PFSK-1 (cell line): ENCODE data around the gene PI4K2B.

ENCODE experiments used
- POLR2AphosphoS5 ChIP-seq: IDR thresholded peaks from 2 replicates; pipeline ENCODE4 v1.6.1; 2012; ENCODE audit warnings: low read depth, mild to moderate bottlenecking, control low read depth, low read length, moderate library complexity
- SIN3A ChIP-seq: IDR thresholded peaks from 2 replicates; pipeline ENCODE4 v1.6.1; 2012; ENCODE audit warnings: mild to moderate bottlenecking, low read length, moderate library complexity, borderline replicate concordance; ENCODE audit not compliant: insufficient read depth
- TF ChIP-seq, protein P1 (sequence below), 2 experiments: IDR thresholded peaks; 2 replicates each; pipeline versions ENCODE4 v1.6.1 to v1.8.0; 2011 to 2012; ENCODE audit warnings: low read depth in 2 of 2, low read length in 2 of 2, control low read depth in 1 of 2, inconsistent platforms in 1 of 2, mild to moderate bottlenecking in 1 of 2, moderate library complexity in 1 of 2; ENCODE audit not compliant: insufficient read depth in 1 of 2

DNA sequence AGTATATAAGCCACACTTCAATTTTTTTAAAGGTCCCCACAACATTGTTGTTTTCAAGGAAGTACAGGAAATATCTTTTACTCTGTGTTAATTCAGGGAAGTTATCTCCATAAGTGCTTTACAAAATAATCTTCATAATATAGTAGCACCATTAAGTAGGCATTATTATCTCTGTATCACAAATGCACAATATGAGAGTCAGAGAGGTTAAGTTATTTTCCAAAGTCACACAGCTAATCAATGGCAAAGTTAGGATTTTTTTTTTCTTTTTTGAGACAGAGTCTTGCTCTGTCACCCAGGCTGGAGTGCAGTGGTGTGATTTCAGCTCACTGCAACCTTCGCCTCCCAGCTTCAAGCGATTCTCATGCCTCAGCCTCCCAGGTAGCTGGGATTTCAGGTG lies 35.1 kb upstream of the PI4K2B start:
- no peak for TF ChIP-seq POLR2AphosphoS5
- no peak for TF ChIP-seq SIN3A
- TF ChIP-seq, protein P1, sequence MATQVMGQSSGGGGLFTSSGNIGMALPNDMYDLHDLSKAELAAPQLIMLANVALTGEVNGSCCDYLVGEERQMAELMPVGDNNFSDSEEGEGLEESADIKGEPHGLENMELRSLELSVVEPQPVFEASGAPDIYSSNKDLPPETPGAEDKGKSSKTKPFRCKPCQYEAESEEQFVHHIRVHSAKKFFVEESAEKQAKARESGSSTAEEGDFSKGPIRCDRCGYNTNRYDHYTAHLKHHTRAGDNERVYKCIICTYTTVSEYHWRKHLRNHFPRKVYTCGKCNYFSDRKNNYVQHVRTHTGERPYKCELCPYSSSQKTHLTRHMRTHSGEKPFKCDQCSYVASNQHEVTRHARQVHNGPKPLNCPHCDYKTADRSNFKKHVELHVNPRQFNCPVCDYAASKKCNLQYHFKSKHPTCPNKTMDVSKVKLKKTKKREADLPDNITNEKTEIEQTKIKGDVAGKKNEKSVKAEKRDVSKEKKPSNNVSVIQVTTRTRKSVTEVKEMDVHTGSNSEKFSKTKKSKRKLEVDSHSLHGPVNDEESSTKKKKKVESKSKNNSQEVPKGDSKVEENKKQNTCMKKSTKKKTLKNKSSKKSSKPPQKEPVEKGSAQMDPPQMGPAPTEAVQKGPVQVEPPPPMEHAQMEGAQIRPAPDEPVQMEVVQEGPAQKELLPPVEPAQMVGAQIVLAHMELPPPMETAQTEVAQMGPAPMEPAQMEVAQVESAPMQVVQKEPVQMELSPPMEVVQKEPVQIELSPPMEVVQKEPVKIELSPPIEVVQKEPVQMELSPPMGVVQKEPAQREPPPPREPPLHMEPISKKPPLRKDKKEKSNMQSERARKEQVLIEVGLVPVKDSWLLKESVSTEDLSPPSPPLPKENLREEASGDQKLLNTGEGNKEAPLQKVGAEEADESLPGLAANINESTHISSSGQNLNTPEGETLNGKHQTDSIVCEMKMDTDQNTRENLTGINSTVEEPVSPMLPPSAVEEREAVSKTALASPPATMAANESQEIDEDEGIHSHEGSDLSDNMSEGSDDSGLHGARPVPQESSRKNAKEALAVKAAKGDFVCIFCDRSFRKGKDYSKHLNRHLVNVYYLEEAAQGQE (IDR thresholded peaks at IDR 0.05; ENCODE audit: insufficient read depth in 1 of 2, low read depth in 2 of 2, low read length in 2 of 2): no peak
